Activated naive CD4-positive, alpha-beta T cell treated with anti-CD3 and anti-CD28 coated beads, Interleukin-2, amount 50 U/mL, for 72 hours (primary cell): ENCODE results near the gene TRPC4. TPM values are rescaled to one million over a fixed set of nuclear protein-coding genes. Genes with fewer than 3 reads are reported as not detected.
"Not testable (repeated sequence)": the region's sequence is repeated elsewhere in the genome, so short reads cannot be mapped to it uniquely, and the experiment has no call there.

Experiments
- ATAC-seq, 2 donors: fragments of 150-1000 bp; cut with Tn5 transposase; 2 replicates each; pipeline ENCODE4 v1.10.0; 2021; ENCODE audit warnings: mild to moderate bottlenecking in 2 of 2, moderate library complexity in 2 of 2
- DNase-seq, 2 donors: peaks; one replicate each; pipeline ENCODE4 v3.0.0; 2021 to 2022; ENCODE audit warnings: low spot score in 2 of 2
- H3K27ac Mint-ChIP-seq, 2 donors: one replicate each; pipeline ENCODE4 v1.8.0; 2022; ENCODE audit warnings: mild to moderate bottlenecking in 2 of 2, mixed read lengths in 2 of 2
- H3K36me3 Mint-ChIP-seq, 2 donors: one replicate each; pipeline ENCODE4 v1.8.0; 2022; ENCODE audit warnings: mixed read lengths in 2 of 2
- H3K9me3 Mint-ChIP-seq, 2 donors: one replicate each; pipeline ENCODE4 v1.8.0; 2022; ENCODE audit warnings: mixed read lengths in 2 of 2
- total RNA-seq, 2 donors: library from RNA; stranded (reverse); gene quantifications; one replicate each; pipeline ENCODE4 v1.2.3, GENCODE V29; 2022

TRPC4 gene
- total RNA-seq, 2 donors from 2014 or later, result not detected

GRCh38 chr13:37615276-37615675 lies 254.3 kb downstream of the TRPC4 start:
- Mint-ChIP-seq H3K36me3 (no peaks in the 10 kb centered on the region), H3K27ac (no peak overlapping the region), H3K9me3 (peaks cover 3 to 6% of the 10 kb centered on the region in 2 donors)
- no peak for ATAC-seq
- no peak for DNase-seq

- H3K9me3 Mint-ChIP-seq, result peaks cover 3 to 6% of the 10 kb centered on the region in 2 donors
- ATAC-seq, result no peak
- no peaks in the 10 kb centered on the region for H3K36me3 Mint-ChIP-seq
- no peak for DNase-seq
- H3K27ac Mint-ChIP-seq, result no peak overlapping the region
These were observed 255.9 kb downstream of the TRPC4 start for GRCh38 chr13:37613638-37614037.

GRCh38 chr13:37613236-37613635 lies 256.3 kb downstream of the TRPC4 start:
- no peak for ATAC-seq
- H3K36me3 Mint-ChIP-seq, result no peaks in the 10 kb centered on the region
- H3K27ac Mint-ChIP-seq, result no peak overlapping the region
- DNase-seq, result no peak
- H3K9me3 Mint-ChIP-seq, result peaks cover 3 to 6% of the 10 kb centered on the region in 2 donors

- no peak overlapping the region for H3K27ac Mint-ChIP-seq
- no peaks in the 10 kb centered on the region for H3K36me3 Mint-ChIP-seq
- DNase-seq (no peak), ATAC-seq (no peak)
- peaks cover 10 to 12% of the 10 kb centered on the region in 2 donors for H3K9me3 Mint-ChIP-seq
These were observed 260.7 kb downstream of the TRPC4 start for GRCh38 chr13:37608750-37609339.

GRCh38 chr13:37602733-37603381 lies 266.7 kb downstream of the TRPC4 start:
- DNase-seq, result no peak
- ATAC-seq, result no peak
- H3K27ac Mint-ChIP-seq, result no peak overlapping the region
- H3K9me3 Mint-ChIP-seq, result peaks cover 4 to 9% of the 10 kb centered on the region in 2 donors
- no peaks in the 10 kb centered on the region for H3K36me3 Mint-ChIP-seq

- Mint-ChIP-seq H3K9me3 (peaks cover 4 to 9% of the 10 kb centered on the region in 2 donors), H3K27ac (no peak overlapping the region), H3K36me3 (no peaks in the 10 kb centered on the region)
- no peak for ATAC-seq
- DNase-seq, result no peak
These were observed 267.7 kb downstream of the TRPC4 start for GRCh38 chr13:37601648-37602440.

- no peak for DNase-seq
- no peaks in the 10 kb centered on the region for H3K36me3 Mint-ChIP-seq
- no peaks in the 10 kb centered on the region for H3K9me3 Mint-ChIP-seq
- ATAC-seq, result no peak
- no peak overlapping the region for H3K27ac Mint-ChIP-seq
These were observed 270.1 kb downstream of the TRPC4 start for GRCh38 chr13:37599519-37599918.

GRCh38 chr13:37598597-37598996 lies 271.0 kb downstream of the TRPC4 start, which contains the start of gene POSTN:
Gene POSTN, minus strand, starts transcription at chr13:37598768. Its CDS starts 42 bp downstream, at chr13:37598726.
- DNase-seq, result no peak
- no peaks in the 10 kb centered on the region for H3K36me3 Mint-ChIP-seq
- no peak for ATAC-seq
- H3K9me3 Mint-ChIP-seq, result no peaks in the 10 kb centered on the region
- H3K27ac Mint-ChIP-seq, result no peak within 1 kb of the TSS

- no peak for ATAC-seq
- H3K27ac Mint-ChIP-seq, result no peak overlapping the region
- no peak for DNase-seq
- no peaks in the 10 kb centered on the region for H3K9me3 Mint-ChIP-seq
- H3K36me3 Mint-ChIP-seq, result no peaks in the 10 kb centered on the region
These were observed 272.0 kb downstream of the TRPC4 start for GRCh38 chr13:37597477-37598025.

GRCh38 chr13:37596805-37597204 lies 272.8 kb downstream of the TRPC4 start:
- no peaks in the 10 kb centered on the region for H3K36me3 Mint-ChIP-seq
- H3K9me3 Mint-ChIP-seq, result no peaks in the 10 kb centered on the region
- no peak for DNase-seq
- H3K27ac Mint-ChIP-seq, result no peak overlapping the region
- no peak for ATAC-seq

- Mint-ChIP-seq H3K27ac (no peak overlapping the region), H3K36me3 (no peaks in the 10 kb centered on the region), H3K9me3 (no peaks in the 10 kb centered on the region)
- DNase-seq (no peak), ATAC-seq (no peak)
These were observed 274.4 kb downstream of the TRPC4 start for GRCh38 chr13:37595162-37595561.

- ATAC-seq (no peak), DNase-seq (no peak)
- Mint-ChIP-seq H3K9me3 (no peaks in the 10 kb centered on the region), H3K27ac (no peak overlapping the region), H3K36me3 (no peaks in the 10 kb centered on the region)
These were observed 275.0 kb downstream of the TRPC4 start for GRCh38 chr13:37594550-37594949.

GRCh38 chr13:37589381-37589780 lies 280.2 kb downstream of the TRPC4 start:
- not testable (repeated sequence) for ATAC-seq, H3K9me3 Mint-ChIP-seq, DNase-seq, H3K36me3 Mint-ChIP-seq, H3K27ac Mint-ChIP-seq

GRCh38 chr13:37587236-37587635 lies 282.3 kb downstream of the TRPC4 start:
- no peaks in the 10 kb centered on the region for H3K36me3 Mint-ChIP-seq
- H3K27ac Mint-ChIP-seq, result no peak overlapping the region
- peaks cover 0 to 10% of the 10 kb centered on the region in 2 donors for H3K9me3 Mint-ChIP-seq
- DNase-seq (no peak), ATAC-seq (no peak)
